Fibroblast of lung (primary cell): Measurements from ENCODE around the gene TAS1R3.

Experiments used
- CTCF ChIP-seq, 2 donors: IDR thresholded peaks in 1 of 2; conservative IDR thresholded peaks in 1 of 2; 1 replicate in 1 of 2; 2 replicates in 1 of 2; pipeline ENCODE4 v1.5.1; 2011 to 2012; ENCODE audit warnings: low read length in 2 of 2, control low read depth in 1 of 2, inconsistent platforms in 1 of 2, low read depth in 1 of 2, mild to moderate bottlenecking in 1 of 2
- EZH2 ChIP-seq: IDR thresholded peaks from 2 replicates; pipeline ENCODE4 v1.5.1; 2012; ENCODE audit warnings: low read length, control low read depth, mild to moderate bottlenecking; ENCODE audit errors: missing control alignments

- TF ChIP-seq CTCF (conservative IDR thresholded peaks at IDR 0.05 in 1 of 2, IDR thresholded peaks at IDR 0.05 in 1 of 2; ENCODE audit: low read depth in 1 of 2, low read length in 2 of 2) (no peak), EZH2 (no peak)
Measured at GRCh38 chr1:1361233-1361981, 30.3 kb downstream of the TAS1R3 start.
